SU-DHL-6 (cell line): Measurements from ENCODE around the gene SNX18.

Experiments
- H2AFZ ChIP-seq: fragments of 200-600 bp; sonication (generic); 2 replicates; pipeline ENCODE4 v1.6.1; 2014; ENCODE audit warnings: low read depth, mild to moderate bottlenecking, moderate library complexity, mixed read lengths, antibody characterized with exemption, low read length; ENCODE audit not compliant: severe bottlenecking
- H3F3A ChIP-seq: fragments of 200-600 bp; shearing (Covaris generic); 2 replicates; pipeline ENCODE4 v1.6.0; 2016; ENCODE audit warnings: antibody characterized with exemption, mild to moderate bottlenecking; ENCODE audit not compliant: insufficient read depth
- H3K27ac ChIP-seq: fragments of 200-600 bp; sonication (generic); 2 replicates; pipeline ENCODE4 v1.5.1; 2016; ENCODE audit warnings: low read depth, mild to moderate bottlenecking, low read length, moderate library complexity, mixed read lengths
- H3K27me3 ChIP-seq: fragments of 200-600 bp; sonication (generic), shearing (Covaris generic); 2 replicates; pipeline ENCODE4 v1.6.0; 2014; ENCODE audit warnings: mild to moderate bottlenecking, low read length
- H3K36me3 ChIP-seq: fragments of 200-600 bp; sonication (generic); 2 replicates; pipeline ENCODE4 v1.6.1; 2014; ENCODE audit warnings: mild to moderate bottlenecking, low read length, mixed read lengths
- H3K4me2 ChIP-seq: fragments of 300-600, 200-600 bp; shearing (Covaris generic), sonication (generic); 2 replicates; pipeline ENCODE4 v1.6.0; 2014; ENCODE audit warnings: low read length, low read depth, mild to moderate bottlenecking; ENCODE audit not compliant: poor library complexity, severe bottlenecking
- H3K4me3 ChIP-seq: fragments of 200-600 bp; sonication (generic); 2 replicates; pipeline ENCODE4 v1.5.1; 2014; ENCODE audit warnings: antibody characterized with exemption, low read length, mild to moderate bottlenecking, mixed read lengths; ENCODE audit not compliant: insufficient read depth, poor library complexity, severe bottlenecking
- H3K79me2 ChIP-seq: fragments of 200-600 bp; sonication (generic); 2 replicates; pipeline ENCODE4 v1.6.1; 2014; ENCODE audit warnings: mild to moderate bottlenecking, low read length, moderate library complexity; ENCODE audit not compliant: insufficient read depth
- H3K9ac ChIP-seq: fragments of 200-600 bp; sonication (generic); 2 replicates; pipeline ENCODE4 v1.7.0; 2014; ENCODE audit warnings: mild to moderate bottlenecking, low read length
- H3K9me2 ChIP-seq: fragments of 200-600 bp; sonication (generic); replicated peaks from 2 replicates; pipeline ENCODE4 v1.6.1; 2014; ENCODE audit warnings: low read length; ENCODE audit not compliant: insufficient read depth
- H3K9me3 ChIP-seq: fragments of 200-600 bp; sonication (generic); 2 replicates; pipeline ENCODE4 v1.6.1; 2014; ENCODE audit warnings: low read length, mixed read lengths; ENCODE audit not compliant: insufficient read depth
- H4K20me1 ChIP-seq: fragments of 200-600 bp; sonication (generic); 2 replicates; pipeline ENCODE4 v1.6.1; 2014; ENCODE audit warnings: low read depth, mild to moderate bottlenecking, antibody characterized with exemption, low read length, moderate library complexity, mixed read lengths
- EZH2phosphoT487 ChIP-seq: fragments of 200-600 bp; sonication (generic), shearing (Covaris generic); conservative IDR thresholded peaks from 2 replicates; pipeline ENCODE4 v1.6.1; 2018; ENCODE audit warnings: mild to moderate bottlenecking, antibody characterized with exemption, low read length, moderate library complexity, mixed read lengths
- TF ChIP-seq, protein P1 (sequence below): fragments of 200-600 bp; sonication (generic); IDR thresholded peaks from one replicate; pipeline ENCODE4 v1.5.1; 2017; ENCODE audit warnings: antibody characterized with exemption, mild to moderate bottlenecking, low read length, moderate library complexity; ENCODE audit not compliant: insufficient read depth, poor library complexity, severe bottlenecking

The SNX18 gene

DNA sequence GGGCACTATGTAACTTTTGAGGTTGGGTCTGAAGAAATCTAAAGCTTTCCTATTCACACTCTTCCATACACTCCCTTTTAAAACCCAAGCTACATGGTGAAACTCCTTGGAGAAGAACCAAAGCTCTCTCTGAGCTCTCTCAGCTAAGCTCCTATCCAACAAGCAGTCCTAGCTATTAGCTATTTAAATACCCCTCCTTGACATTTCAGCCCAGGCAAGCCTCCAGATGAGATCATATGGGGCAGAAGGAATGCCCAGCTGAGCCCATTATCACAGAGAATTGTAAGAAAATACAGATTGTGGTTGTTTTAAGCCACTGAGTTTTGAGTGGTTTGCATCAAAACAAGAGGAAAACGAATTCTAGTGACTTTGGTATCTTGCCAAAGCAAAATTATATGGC is 46.9 kb upstream of the SNX18 start:
- Histone ChIP-seq H3K27ac (no peak overlapping the region), H4K20me1 (no peaks in the 10 kb centered on the region), H3K36me3 (no peaks in the 10 kb centered on the region), H3K4me3 (no peak overlapping the region), H3K9ac (no peak overlapping the region), H3K9me3 (peaks cover 4% of the 10 kb centered on the region; the same call in 1 of the 2 replicates), H3K27me3 (no peaks in the 10 kb centered on the region), H3F3A (no peaks in the 10 kb centered on the region), H3K4me2 (no peak overlapping the region), H2AFZ (no peak overlapping the region), H3K79me2 (no peaks in the 10 kb centered on the region), H3K9me2 (no peaks in the 10 kb centered on the region)
- no peak for TF ChIP-seq EZH2phosphoT487
- TF ChIP-seq, protein P1, sequence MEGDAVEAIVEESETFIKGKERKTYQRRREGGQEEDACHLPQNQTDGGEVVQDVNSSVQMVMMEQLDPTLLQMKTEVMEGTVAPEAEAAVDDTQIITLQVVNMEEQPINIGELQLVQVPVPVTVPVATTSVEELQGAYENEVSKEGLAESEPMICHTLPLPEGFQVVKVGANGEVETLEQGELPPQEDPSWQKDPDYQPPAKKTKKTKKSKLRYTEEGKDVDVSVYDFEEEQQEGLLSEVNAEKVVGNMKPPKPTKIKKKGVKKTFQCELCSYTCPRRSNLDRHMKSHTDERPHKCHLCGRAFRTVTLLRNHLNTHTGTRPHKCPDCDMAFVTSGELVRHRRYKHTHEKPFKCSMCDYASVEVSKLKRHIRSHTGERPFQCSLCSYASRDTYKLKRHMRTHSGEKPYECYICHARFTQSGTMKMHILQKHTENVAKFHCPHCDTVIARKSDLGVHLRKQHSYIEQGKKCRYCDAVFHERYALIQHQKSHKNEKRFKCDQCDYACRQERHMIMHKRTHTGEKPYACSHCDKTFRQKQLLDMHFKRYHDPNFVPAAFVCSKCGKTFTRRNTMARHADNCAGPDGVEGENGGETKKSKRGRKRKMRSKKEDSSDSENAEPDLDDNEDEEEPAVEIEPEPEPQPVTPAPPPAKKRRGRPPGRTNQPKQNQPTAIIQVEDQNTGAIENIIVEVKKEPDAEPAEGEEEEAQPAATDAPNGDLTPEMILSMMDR, result no peak

DNA sequence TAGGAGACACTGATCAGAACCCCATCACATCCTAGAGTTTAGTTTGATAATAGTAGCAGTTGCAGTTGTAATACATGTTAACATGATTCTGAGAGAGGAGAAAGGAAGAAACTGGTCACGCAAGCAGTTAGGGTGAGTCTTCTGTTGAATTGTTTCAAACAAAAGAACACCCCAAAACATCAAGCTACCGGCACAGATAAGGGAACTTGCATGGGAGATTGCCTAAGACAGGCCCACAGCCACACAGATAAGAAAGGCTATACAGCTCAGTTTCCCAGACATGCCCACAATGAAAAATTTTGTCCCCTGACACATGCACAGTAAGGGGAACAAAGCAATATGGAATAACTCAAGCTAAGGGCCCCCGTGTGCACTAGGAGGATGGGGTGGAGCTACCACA is 46.2 kb upstream of the SNX18 start:
- TF ChIP-seq, protein P1, result no peak
- no peak for TF ChIP-seq EZH2phosphoT487
- Histone ChIP-seq H4K20me1 (no peaks in the 10 kb centered on the region), H3K4me3 (no peak overlapping the region), H3K27me3 (no peaks in the 10 kb centered on the region), H2AFZ (no peak overlapping the region), H3K9me2 (no peaks in the 10 kb centered on the region), H3K9ac (no peak overlapping the region), H3K9me3 (peaks cover 2% of the 10 kb centered on the region; the same call in 1 of the 2 replicates), H3K27ac (no peak overlapping the region), H3K4me2 (no peak overlapping the region), H3F3A (no peaks in the 10 kb centered on the region), H3K79me2 (no peaks in the 10 kb centered on the region), H3K36me3 (no peaks in the 10 kb centered on the region)

DNA sequence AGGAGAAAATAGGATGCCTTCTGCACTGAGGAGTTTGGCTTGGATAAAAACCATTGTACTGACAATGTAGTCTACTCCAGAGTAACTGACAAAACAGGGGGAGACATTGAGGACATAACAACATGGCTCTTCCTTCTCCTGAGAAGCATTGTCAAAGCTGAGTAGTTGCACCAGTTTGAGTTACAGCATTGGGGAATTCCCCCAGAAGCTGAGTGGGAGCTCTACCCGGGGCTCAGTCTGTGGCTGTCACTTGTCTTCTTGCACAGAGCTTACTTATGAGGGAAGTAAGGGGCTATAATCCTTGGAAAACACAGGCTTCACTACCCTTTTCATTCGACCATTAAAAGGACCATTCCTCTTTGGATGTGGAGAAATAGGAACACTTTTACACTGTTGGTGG is 40.9 kb upstream of the SNX18 start:
- H3F3A ChIP-seq, result no peaks in the 10 kb centered on the region
- H3K27me3 ChIP-seq, result no peaks in the 10 kb centered on the region
- TF ChIP-seq EZH2phosphoT487, result no peak
- TF ChIP-seq, protein P1, result no peak
- H3K79me2 ChIP-seq, result no peaks in the 10 kb centered on the region
- H3K4me2 ChIP-seq, result no peak overlapping the region
- no peak overlapping the region for H2AFZ ChIP-seq
- no peak overlapping the region for H3K9ac ChIP-seq
- no peak overlapping the region for H3K27ac ChIP-seq
- no peak overlapping the region for H3K4me3 ChIP-seq
- no peaks in the 10 kb centered on the region for H4K20me1 ChIP-seq
- H3K36me3 ChIP-seq, result no peaks in the 10 kb centered on the region
- H3K9me2 ChIP-seq, result no peaks in the 10 kb centered on the region
- 0 out of 2 replicates have a peak, but pooled peaks cover 4% of the 10 kb centered on the region for H3K9me3 ChIP-seq
